Liver (tissue), 3 donors: ENCODE results near the gene ARAP1.

ENCODE experiments used
- CTCF ChIP-seq: fragments of 150-350 bp; IDR thresholded peaks from 2 replicates; pipeline ENCODE4 v1.5.1; 2017; ENCODE audit warnings: improper control_type of control experiment, low read depth, low read length; ENCODE audit not compliant: missing input control
- EGR1 ChIP-seq, 2 donors: IDR thresholded peaks; 2 replicates each; pipeline ENCODE4 v1.6.1; 2016 to 2018; ENCODE audit warnings: antibody characterized with exemption in 2 of 2, low read depth in 2 of 2
- GABPA ChIP-seq, 2 donors: IDR thresholded peaks in 1 of 2; conservative IDR thresholded peaks in 1 of 2; 2 replicates each; pipeline ENCODE4 v1.6.1; 2016; ENCODE audit warnings: antibody characterized with exemption in 2 of 2, mild to moderate bottlenecking in 1 of 2, moderate library complexity in 1 of 2
- MAX ChIP-seq: IDR thresholded peaks from 2 replicates; pipeline ENCODE4 v1.6.1; 2016; ENCODE audit warnings: antibody characterized with exemption
- RAD21 ChIP-seq, 2 donors: IDR thresholded peaks; 2 replicates each; pipeline ENCODE4 v1.6.1; 2016; ENCODE audit warnings: antibody characterized with exemption in 2 of 2, mild to moderate bottlenecking in 2 of 2
- SP1 ChIP-seq: IDR thresholded peaks from 2 replicates; pipeline ENCODE4 v1.6.1; 2018; ENCODE audit warnings: antibody characterized with exemption, mild to moderate bottlenecking
- TAF1 ChIP-seq: conservative IDR thresholded peaks from 2 replicates; pipeline ENCODE4 v1.6.1; 2016; ENCODE audit warnings: antibody characterized with exemption, mild to moderate bottlenecking
- YY1 ChIP-seq: IDR thresholded peaks from 2 replicates; pipeline ENCODE4 v1.6.1; 2016; ENCODE audit warnings: antibody characterized with exemption, mild to moderate bottlenecking
- TF ChIP-seq, protein P1 (sequence below): IDR thresholded peaks from 2 replicates; pipeline ENCODE4 v1.6.1; 2016; ENCODE audit warnings: antibody characterized with exemption
- TF ChIP-seq, protein P2 (sequence below): IDR thresholded peaks from 2 replicates; pipeline ENCODE4 v1.6.1; 2016; ENCODE audit warnings: antibody characterized with exemption, mild to moderate bottlenecking
- donor health status: healthy.
- donor health status: healthy.

- TF ChIP-seq CTCF (no peak), YY1 (no peak), RAD21 (IDR thresholded peaks at IDR 0.05) (no peak), TAF1 (no peak), GABPA (IDR thresholded peaks at IDR 0.05 in 1 of 2, conservative IDR thresholded peaks at IDR 0.05 in 1 of 2) (no peak), MAX (no peak), EGR1 (IDR thresholded peaks at IDR 0.05; ENCODE audit: low read depth in 2 of 2) (no peak), SP1 (no peak)
- TF ChIP-seq, protein P1, sequence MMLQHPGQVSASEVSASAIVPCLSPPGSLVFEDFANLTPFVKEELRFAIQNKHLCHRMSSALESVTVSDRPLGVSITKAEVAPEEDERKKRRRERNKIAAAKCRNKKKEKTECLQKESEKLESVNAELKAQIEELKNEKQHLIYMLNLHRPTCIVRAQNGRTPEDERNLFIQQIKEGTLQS = no peak
- TF ChIP-seq, protein P2, sequence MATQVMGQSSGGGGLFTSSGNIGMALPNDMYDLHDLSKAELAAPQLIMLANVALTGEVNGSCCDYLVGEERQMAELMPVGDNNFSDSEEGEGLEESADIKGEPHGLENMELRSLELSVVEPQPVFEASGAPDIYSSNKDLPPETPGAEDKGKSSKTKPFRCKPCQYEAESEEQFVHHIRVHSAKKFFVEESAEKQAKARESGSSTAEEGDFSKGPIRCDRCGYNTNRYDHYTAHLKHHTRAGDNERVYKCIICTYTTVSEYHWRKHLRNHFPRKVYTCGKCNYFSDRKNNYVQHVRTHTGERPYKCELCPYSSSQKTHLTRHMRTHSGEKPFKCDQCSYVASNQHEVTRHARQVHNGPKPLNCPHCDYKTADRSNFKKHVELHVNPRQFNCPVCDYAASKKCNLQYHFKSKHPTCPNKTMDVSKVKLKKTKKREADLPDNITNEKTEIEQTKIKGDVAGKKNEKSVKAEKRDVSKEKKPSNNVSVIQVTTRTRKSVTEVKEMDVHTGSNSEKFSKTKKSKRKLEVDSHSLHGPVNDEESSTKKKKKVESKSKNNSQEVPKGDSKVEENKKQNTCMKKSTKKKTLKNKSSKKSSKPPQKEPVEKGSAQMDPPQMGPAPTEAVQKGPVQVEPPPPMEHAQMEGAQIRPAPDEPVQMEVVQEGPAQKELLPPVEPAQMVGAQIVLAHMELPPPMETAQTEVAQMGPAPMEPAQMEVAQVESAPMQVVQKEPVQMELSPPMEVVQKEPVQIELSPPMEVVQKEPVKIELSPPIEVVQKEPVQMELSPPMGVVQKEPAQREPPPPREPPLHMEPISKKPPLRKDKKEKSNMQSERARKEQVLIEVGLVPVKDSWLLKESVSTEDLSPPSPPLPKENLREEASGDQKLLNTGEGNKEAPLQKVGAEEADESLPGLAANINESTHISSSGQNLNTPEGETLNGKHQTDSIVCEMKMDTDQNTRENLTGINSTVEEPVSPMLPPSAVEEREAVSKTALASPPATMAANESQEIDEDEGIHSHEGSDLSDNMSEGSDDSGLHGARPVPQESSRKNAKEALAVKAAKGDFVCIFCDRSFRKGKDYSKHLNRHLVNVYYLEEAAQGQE = no peak
Measured at GRCh38 chr11:72723508-72723907, 28.7 kb downstream of the ARAP1 start.
